ENCODE results near the gene C12orf54.
"Not testable (repeated sequence)": the region's sequence is repeated elsewhere in the genome, so short reads cannot be mapped to it uniquely, and the experiment has no call there.

DNA sequence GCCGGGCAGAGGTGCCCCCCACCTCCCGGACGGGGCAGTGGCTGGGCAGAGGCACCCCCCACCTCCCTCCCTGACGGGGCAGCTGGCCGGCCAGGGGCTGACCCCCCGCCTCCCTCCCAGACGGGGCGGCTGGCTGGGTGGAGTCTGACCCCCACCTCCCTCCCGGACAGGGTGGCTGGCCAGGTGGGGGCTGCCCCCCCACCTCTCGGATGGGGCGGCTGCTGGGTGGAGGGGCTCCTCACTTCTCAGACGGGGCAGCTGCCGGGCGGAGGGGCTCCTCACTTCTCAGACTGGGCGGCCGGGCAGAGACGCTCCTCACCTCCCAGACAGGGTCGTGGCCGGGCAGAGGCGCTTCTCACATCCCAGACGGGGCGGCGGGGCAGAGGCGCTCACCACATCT, 38.1 kb downstream of the C12orf54 start:
- TF ChIP-seq EZH2 (optimal IDR thresholded peaks at IDR 0.05; ENCODE audit: low read depth, low read length) = not testable (repeated sequence)
- TF ChIP-seq, protein P1, sequence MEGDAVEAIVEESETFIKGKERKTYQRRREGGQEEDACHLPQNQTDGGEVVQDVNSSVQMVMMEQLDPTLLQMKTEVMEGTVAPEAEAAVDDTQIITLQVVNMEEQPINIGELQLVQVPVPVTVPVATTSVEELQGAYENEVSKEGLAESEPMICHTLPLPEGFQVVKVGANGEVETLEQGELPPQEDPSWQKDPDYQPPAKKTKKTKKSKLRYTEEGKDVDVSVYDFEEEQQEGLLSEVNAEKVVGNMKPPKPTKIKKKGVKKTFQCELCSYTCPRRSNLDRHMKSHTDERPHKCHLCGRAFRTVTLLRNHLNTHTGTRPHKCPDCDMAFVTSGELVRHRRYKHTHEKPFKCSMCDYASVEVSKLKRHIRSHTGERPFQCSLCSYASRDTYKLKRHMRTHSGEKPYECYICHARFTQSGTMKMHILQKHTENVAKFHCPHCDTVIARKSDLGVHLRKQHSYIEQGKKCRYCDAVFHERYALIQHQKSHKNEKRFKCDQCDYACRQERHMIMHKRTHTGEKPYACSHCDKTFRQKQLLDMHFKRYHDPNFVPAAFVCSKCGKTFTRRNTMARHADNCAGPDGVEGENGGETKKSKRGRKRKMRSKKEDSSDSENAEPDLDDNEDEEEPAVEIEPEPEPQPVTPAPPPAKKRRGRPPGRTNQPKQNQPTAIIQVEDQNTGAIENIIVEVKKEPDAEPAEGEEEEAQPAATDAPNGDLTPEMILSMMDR (IDR thresholded peaks at IDR 0.05; ENCODE audit: low read length) = not testable (repeated sequence)
